Endothelial cell of umbilical vein (primary cell): ENCODE results near the gene AK6. TPM values are rescaled to one million over a fixed set of nuclear protein-coding genes. Genes with fewer than 3 reads are reported as not detected.

Source experiments
- BruUV-seq: library from RNA; stranded (reverse); fragments of 400-500 nt; replicated peaks from 2 replicates; lab custom pipeline; 2021; lab: Mats Ljungman, UMichigan
- CTCF ChIA-PET: fragments of 300-600, 350-600 bp; sonication (Branson Sonifier 250); formaldehyde crosslinking; loops from one replicate; lab custom pipeline; 2021; ENCODE audit warnings: antibody characterized with exemption, inconsistent platforms; lab: Charles Lee
- POLR2A ChIA-PET: fragments of 300-600, 350-600 bp; sonication (Branson Sonifier 250); formaldehyde crosslinking; loops from one replicate; lab custom pipeline; 2021; ENCODE audit warnings: antibody characterized with exemption, inconsistent platforms; lab: Charles Lee
- DNase-seq: peaks from one replicate; pipeline ENCODE4 v3.0.0-alpha.2; 2011; ENCODE audit warnings: low read depth, low spot score
- FAIRE-seq: peaks from 2 replicates; lab custom pipeline; 2011; peaks lifted over from hg19 to GRCh38; lab: Jason Lieb, UNC
- H2AFZ ChIP-seq: 2 replicates; pipeline ENCODE4 v1.6.0; 2012; ENCODE audit warnings: low read depth, low read length, control low read depth, inconsistent platforms
- H3K27ac ChIP-seq: 2 replicates; pipeline ENCODE4 v1.5.1; 2011; ENCODE audit warnings: low read depth, mild to moderate bottlenecking, control low read depth, low read length, moderate library complexity; ENCODE audit not compliant: insufficient read depth
- H3K27me3 ChIP-seq, 2 experiments: 2 replicates each; pipeline versions ENCODE4 v1.6.0 to v1.6.1; 2011; ENCODE audit warnings: low read length in 2 of 2, mixed read lengths in 1 of 2; ENCODE audit not compliant: control insufficient read depth in 2 of 2, insufficient read depth in 2 of 2
- H3K36me3 ChIP-seq, 2 experiments: 2 replicates in 1 of 2; 3 replicates in 1 of 2; pipeline ENCODE4 v1.5.1; 2011; ENCODE audit warnings: low read length in 2 of 2, mild to moderate bottlenecking in 1 of 2, moderate library complexity in 1 of 2; ENCODE audit not compliant: control insufficient read depth in 2 of 2, insufficient read depth in 2 of 2; ENCODE audit errors: extremely low read depth in 1 of 2
- H3K4me1 ChIP-seq: 3 replicates; pipeline ENCODE4 v1.5.1; 2011; ENCODE audit warnings: mild to moderate bottlenecking, low read length; ENCODE audit not compliant: control insufficient read depth, insufficient read depth; ENCODE audit errors: extremely low read depth
- H3K4me2 ChIP-seq: 2 replicates; pipeline ENCODE4 v1.6.1; 2011; ENCODE audit warnings: low read length, control low read depth, mixed read lengths; ENCODE audit not compliant: insufficient read depth
- H3K4me3 ChIP-seq, 3 experiments: fragments of 200-600 bp in 1 of 3; sonication (generic), shearing (Covaris generic) in 1 of 3; replicated peaks in 1 of 3; 2 replicates each; pipeline ENCODE4 v1.5.1; 2011 to 2016; ENCODE audit warnings: control low read depth in 3 of 3, low read length in 3 of 3, mild to moderate bottlenecking in 2 of 3, inconsistent platforms in 1 of 3, low read depth in 1 of 3, moderate library complexity in 1 of 3; ENCODE audit not compliant: insufficient read depth in 1 of 3
- H3K79me2 ChIP-seq: 2 replicates; pipeline ENCODE4 v1.6.0; 2012; ENCODE audit warnings: low read length, inconsistent platforms; ENCODE audit not compliant: control insufficient read depth, insufficient read depth
- H3K9ac ChIP-seq: replicated peaks from 2 replicates; pipeline ENCODE3; 2011; ENCODE audit warnings: low read length, control low read depth; ENCODE audit not compliant: insufficient read depth; ENCODE audit errors: extremely low read depth
- H3K9me1 ChIP-seq: replicated peaks from 3 replicates; pipeline ENCODE4 v1.6.0; 2011; ENCODE audit warnings: mild to moderate bottlenecking, low read length; ENCODE audit not compliant: control insufficient read depth, insufficient read depth; ENCODE audit errors: extremely low read depth
- H3K9me3 ChIP-seq: replicated peaks from 2 replicates; pipeline ENCODE4 v1.5.1; 2012; ENCODE audit warnings: low read length, inconsistent platforms; ENCODE audit not compliant: control insufficient read depth, insufficient read depth
- H4K20me1 ChIP-seq: replicated peaks from 2 replicates; pipeline ENCODE3; 2011; ENCODE audit warnings: mild to moderate bottlenecking, low read length; ENCODE audit not compliant: control insufficient read depth, insufficient read depth; ENCODE audit errors: extremely low read depth
- CTCF ChIP-seq, 2 donors: IDR thresholded peaks; 1 replicate in 1 of 2; 2 replicates in 1 of 2; pipeline ENCODE4 v1.5.1; 2011; ENCODE audit warnings: low read length in 2 of 2, mild to moderate bottlenecking in 2 of 2, moderate library complexity in 2 of 2, control low read depth in 1 of 2, inconsistent platforms in 1 of 2, low read depth in 1 of 2; ENCODE audit not compliant: insufficient read depth in 1 of 2; ENCODE audit errors: extremely low read depth in 1 of 2
- FOS ChIP-seq: IDR thresholded peaks from 2 replicates; pipeline ENCODE4 v1.6.1; 2011; ENCODE audit warnings: mild to moderate bottlenecking, low read length, moderate library complexity, borderline replicate concordance; ENCODE audit not compliant: insufficient read depth
- GATA2 ChIP-seq: IDR thresholded peaks from 2 replicates; pipeline ENCODE4 v1.7.0; 2011; ENCODE audit warnings: low read depth, mild to moderate bottlenecking, moderate library complexity, mixed read lengths, low read length; ENCODE audit not compliant: insufficient read length, insufficient read depth
- JUN ChIP-seq: IDR thresholded peaks from 2 replicates; pipeline ENCODE4 v1.6.1; 2011; ENCODE audit warnings: borderline replicate concordance, low read depth; ENCODE audit not compliant: insufficient read length, insufficient read depth
- MYC ChIP-seq: IDR thresholded peaks from one replicate; pipeline ENCODE4 v1.6.1; 2011; ENCODE audit warnings: mild to moderate bottlenecking, low read depth, low read length
- POLR2A ChIP-seq: IDR thresholded peaks from 2 replicates; pipeline ENCODE4 v1.6.1; 2012; ENCODE audit warnings: low read depth, mild to moderate bottlenecking, control low read depth, low read length
- dilution Hi-C: fragments of 300-500 bp; cut with MboI; formaldehyde crosslinking; loops from one replicate; pipeline ENCODE4 v1.15.0; 2019; ENCODE audit warnings: low sequenced_read_pairs; ENCODE audit not compliant: extremely low pct_ligation_motif_present
- intact Hi-C: fragments of 100-400 bp; cut with micrococcal nuclease; formaldehyde crosslinking; loops from one replicate; pipeline ENCODE4 v1.10.0; 2022
- polyA plus RNA-seq, 4 experiments: library from polyadenylated mRNA; depleted of rRNA in 3 of 4; stranded (reverse) in 3 of 4; unstranded in 1 of 4; fragments of >200 nt; gene quantifications; 2 replicates each; pipeline versions ENCODE4 v1.2.1 to v1.2.3, GENCODE V29; 2011 to 2012; ENCODE audit warnings: missing spikeins in 1 of 4
- total RNA-seq: library from RNA; stranded (reverse); gene quantifications from 2 replicates; pipeline ENCODE4 v1.2.3, GENCODE V29; 2021
- TF ChIP-seq, protein P1 (sequence below): IDR thresholded peaks from 2 replicates; pipeline ENCODE4 v1.6.1; 2011; ENCODE audit not compliant: insufficient read depth, insufficient read length

AK6 gene
- total and polyA plus RNA-seq, 2 donors (not counting 3 experiments of a cell fraction or from before 2014, with no cell fraction given) = 13.2 to 30.1 TPM

DNA sequence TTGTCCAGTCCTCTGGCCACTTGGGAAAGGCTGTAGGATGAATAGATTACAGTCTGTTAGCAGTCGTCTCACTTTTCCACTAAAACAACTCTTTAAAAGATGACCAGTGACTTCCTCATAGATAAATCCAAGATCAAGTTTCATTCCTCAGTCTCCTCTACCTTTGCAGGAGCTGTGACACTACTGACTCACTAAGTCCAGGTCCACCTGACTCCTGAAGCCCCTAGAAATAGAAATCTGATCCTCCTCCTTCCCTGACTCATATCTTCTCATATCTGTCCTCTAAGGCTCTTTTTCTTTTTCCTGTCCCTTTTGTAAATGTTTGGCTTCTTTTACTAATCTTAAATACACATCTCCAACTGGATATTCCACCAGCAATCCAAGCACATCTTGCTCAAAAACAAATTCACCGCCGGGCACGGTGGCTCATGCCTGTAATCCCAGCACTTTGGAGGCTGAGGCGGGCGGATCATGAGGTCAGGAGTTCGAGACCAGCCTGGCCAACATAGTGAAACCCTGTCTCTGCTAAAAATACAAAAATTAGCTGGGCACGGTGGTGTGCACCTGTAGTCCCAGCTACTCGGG, 39.3 kb downstream of the AK6 start:
- ChIA-PET POLR2A (interaction anchor here (0.6 kb wide), 1 partner anchor 40 kb away, joined by 3 read pairs; no protein-coding TSS in a partner anchor), CTCF (interaction anchor here (1.1 kb wide), 1 partner anchor 63 kb away, joined by 3 read pairs; no protein-coding TSS in a partner anchor)
- intact Hi-C loops (loop anchor here (5.0 to 10.0 kb wide), 2 partner anchors 55 to 163 kb away; partner anchors contain the start of gene CCNB1), dilution Hi-C loops (no loop called here)
- Histone ChIP-seq H3K4me3 (no peak overlapping the region), H3K9me3 (no peaks in the 10 kb centered on the region), H3K4me2 (no peak overlapping the region), H3K9me1 (no peaks in the 10 kb centered on the region), H2AFZ (no peak overlapping the region), H3K27me3 (no peaks in the 10 kb centered on the region), H3K36me3 (no peaks in the 10 kb centered on the region), H3K79me2 (no peaks in the 10 kb centered on the region), H3K27ac (no peak overlapping the region), H3K9ac (no peak overlapping the region), H4K20me1 (no peaks in the 10 kb centered on the region), H3K4me1 (peaks cover 7% of the 10 kb centered on the region)
- TF ChIP-seq GATA2 (no peak), JUN (no peak), MYC (no peak), FOS (no peak), POLR2A (no peak), CTCF (IDR thresholded peaks at IDR 0.05; ENCODE audit: extremely low read depth in 1 of 2, insufficient read depth in 1 of 2, low read depth in 1 of 2, low read length in 2 of 2) (no peak)
- TF ChIP-seq, protein P1, sequence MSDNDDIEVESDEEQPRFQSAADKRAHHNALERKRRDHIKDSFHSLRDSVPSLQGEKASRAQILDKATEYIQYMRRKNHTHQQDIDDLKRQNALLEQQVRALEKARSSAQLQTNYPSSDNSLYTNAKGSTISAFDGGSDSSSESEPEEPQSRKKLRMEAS = no peak
- no TSS peak for BruUV-seq
- FAIRE-seq (no peak), DNase-seq (no peak)
